ENCODE results near the gene ATP13A1. TPM values are rescaled to one million over a fixed set of nuclear protein-coding genes. Genes with fewer than 3 reads are reported as not detected.
"Not testable (repeated sequence)": the region's sequence is repeated elsewhere in the genome, so short reads cannot be mapped to it uniquely, and the experiment has no call there.

ATP13A1 gene
- total RNA-seq, 1 experiment from 2014 or later: 29.9 TPM

DNA sequence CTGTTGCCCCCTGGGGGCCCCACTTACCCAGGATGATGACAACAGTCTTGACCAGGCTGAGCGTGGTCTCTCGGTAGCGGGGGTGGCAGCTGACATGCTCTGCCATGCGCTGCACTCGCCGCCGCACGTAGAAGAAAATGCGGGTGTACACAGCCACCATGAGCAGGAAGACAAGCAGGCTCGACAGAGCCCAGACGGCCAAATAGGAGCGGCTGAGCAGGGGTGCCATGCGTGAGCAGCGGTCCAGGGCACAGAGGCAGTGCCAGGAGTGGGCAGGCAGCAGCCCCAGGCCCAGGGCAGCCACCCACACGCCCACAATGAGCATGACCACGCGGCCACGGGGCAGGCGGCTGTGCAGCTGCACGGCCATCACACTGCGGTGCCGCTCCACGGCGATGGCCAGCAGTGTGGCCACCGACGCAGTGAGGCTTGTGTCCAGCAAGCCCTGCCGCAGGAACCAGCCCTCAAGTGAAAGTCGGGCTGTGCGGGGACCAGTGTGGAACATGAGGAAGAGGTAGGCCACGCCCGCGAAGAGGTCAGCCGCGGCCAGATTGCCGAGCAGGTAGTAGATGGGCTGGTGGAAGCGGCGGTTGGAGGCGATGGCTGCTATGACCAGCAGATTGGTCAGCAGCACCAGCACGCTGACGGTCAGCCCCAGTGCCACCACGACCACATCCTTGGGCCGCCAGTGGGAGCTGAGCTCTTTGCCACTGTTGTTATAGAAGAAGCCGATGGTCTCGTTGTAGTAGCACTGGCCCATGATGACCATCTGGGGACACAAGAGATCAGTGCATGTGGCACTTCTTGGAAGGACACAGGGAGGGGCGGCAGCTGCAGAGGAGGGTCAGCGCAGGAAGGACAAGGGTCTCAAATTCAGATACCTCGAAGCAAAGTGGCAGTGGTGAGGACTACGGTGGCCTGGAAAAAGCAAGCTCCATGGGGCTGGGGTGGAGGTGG lies 36.7 kb downstream of the ATP13A1 start:
- DNase-seq (ENCODE audit: extremely low read depth, low read depth): no peak

DNA sequence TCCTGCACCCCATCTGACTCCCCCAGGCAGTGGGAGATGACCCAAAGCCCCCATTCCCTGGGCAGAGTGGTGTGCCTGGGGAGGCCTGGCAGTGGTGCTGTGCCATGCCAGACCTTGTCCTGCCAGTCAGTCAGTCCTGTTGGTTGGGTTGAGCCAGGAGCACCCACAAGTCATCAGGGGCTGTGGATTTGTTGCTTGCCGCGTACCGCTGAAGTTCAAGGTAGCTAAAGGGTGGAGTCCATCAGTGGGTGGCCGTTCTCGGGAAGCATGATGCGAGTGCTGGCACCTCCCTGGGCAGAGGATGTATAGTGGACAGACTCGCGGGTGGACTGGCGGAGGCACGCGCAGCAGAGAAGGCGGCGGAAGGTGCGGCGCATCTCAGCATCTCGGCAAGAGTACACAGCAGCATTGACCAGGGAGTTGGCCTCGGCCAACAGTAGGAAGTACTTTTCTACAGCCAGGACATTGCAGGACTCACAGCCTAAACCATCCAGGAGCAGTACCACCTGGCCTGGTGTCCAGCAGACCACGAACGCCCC lies 39.4 kb downstream of the ATP13A1 start:
- no peak for DNase-seq (ENCODE audit: extremely low read depth, low read depth)

DNA sequence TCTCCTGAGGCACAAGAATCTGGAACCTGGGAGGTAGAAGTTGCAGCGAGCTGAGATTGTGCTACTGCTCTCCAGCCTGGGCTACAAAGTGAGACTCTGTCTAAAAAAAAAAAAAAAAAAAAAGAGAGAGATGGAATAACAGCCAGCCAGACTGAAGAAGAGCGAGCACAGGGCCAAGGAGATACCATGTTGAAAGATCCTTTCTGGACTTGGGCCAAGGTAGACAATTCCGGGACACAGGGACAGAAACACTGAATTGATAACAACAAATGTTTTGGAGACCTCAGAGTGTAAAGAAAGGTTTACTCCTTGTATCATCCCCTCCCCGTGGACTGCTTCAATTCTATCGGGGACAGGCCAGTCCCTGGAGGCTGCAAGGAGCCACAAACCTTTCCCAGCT lies 40.1 kb downstream of the ATP13A1 start:
- DNase-seq (ENCODE audit: extremely low read depth, low read depth): no peak

DNA sequence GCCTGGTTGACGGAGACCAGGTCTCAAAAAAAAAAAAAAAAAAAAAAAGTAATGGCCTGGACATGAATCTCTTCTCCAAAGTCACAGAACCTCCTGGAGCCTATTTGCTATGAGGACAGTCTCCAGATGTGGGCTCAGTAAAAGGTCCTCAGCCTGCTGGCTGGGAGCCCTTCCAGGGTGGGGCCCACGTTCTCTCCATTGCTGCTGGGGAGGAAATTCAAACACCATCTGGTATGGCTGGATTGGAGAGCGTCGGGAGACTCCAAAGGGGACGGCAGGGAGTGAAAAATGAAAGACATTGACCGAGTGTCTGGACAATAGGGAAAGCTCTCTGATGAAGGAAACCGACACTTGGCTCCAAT lies 43.6 kb downstream of the ATP13A1 start:
- DNase-seq (ENCODE audit: extremely low read depth, low read depth): no peak

DNA sequence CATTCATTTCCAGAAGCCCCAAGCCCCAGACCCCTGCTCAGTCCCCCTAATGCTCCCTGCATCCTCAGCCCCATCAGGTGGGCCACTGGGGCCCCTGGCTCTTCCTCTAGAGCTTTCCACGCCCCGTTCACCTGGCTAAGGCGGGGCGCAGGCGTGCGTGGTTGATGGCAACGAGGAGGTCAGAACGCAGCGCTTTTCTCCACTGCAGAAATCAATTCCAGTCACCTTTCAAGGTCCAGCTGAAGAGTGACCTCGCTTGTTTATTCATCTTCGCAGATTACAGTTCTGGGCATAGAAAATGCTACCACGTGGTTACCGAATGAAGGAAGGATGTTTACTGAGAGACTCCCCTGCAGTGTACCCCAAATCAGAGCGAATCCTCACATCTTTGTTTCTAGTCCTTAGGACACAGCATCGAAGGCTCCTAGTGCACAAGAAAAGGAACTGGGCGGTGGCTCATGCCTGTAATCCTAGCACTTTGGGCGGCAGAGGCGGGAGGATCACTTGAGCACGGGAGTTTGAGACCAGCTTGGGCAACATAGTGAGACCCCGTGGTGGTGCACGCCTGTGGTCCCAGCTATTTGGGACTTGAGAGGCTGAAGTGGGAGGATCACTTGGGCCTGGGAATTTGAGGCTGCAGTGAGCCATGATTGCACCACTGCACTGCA lies 44.2 kb downstream of the ATP13A1 start:
- DNase-seq (ENCODE audit: extremely low read depth, low read depth): no peak

DNA sequence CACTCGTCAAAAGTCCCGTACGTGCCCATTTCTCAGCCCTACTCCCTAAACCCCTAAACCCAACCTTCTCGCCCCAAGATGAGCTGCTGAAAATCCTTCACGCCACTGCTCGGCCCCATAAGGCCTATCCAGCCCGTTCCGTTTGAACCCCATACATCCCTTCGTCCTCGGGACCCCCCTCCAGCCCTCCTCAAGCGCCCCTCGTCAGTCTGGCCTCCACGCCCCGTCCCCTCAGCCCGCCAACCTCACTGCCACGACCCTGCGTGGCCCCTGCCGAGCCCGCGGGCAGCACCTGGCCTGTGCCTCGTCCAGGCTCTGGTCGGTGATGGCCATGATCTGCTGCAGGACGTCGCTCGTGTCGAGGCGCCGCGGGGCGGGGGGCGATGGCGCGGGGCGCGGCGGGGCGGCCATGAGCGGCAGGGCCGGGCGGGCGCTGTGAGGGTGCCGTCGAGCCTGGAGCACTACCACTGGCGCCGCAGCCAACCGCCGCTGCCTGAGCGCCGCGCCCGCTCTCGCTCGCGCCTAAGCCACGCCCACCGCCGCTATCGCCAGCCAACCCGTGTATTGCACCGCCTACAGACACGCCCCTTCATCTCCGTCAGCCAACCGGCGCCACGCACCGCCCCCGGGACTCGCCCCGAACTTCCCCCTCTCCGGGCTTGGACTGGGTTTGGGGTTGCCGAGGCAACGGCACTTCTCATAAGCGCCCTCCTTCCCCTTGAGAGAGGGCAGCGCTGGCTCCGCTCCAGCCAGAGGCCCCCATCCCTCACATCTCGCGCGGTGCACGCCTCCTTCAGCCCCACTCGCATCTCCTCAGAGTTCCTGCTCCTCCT lies 45.0 kb downstream of the ATP13A1 start, which contains the start of gene PBX4:
PBX4 (minus strand) TSS at position 469 of the 833 bp plus-strand sequence; CDS start at position 411, 58 bp downstream.
- DNase-seq (ENCODE audit: extremely low read depth, low read depth): peak; percentile 85

DNA sequence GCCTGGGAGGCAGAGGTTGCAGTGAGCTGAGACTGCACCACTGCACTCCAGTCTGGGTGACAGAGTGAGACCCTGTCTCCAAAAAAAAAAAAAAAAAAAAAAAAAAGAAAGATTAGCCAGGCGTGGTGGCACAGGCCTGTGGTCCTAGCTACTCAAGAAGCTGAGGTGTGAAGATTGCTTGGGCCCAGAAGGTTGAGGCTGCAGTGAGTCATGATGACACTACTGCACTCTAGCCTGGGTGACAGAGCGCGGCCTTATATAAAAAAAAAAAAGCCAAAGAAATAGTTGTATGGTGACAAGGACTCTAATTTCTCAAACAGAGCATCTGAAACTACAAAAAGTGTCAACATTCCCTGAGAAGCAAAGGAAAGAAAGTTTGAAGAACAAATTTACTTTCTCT lies 48.4 kb downstream of the ATP13A1 start:
- no peak for DNase-seq (ENCODE audit: extremely low read depth, low read depth)

DNA sequence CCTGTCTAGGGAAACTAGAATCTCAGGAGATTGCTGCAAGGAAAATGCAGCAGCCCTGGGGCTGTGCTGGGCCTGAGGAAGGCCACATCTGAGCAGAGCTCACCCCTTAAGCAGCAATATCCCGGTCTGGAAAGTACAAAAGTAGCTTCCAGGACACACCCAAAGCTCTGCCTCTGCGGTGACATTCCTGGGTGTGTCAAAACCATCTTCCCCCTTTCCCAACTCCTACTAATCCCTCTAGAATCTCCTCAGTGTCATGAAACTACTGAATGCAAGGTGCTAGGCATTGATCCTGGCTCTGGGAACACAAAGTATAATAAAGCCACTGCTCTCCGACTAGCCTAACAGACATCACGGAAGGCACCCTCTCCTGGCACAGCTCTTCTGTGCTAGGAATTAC lies 50.0 kb downstream of the ATP13A1 start:
- no peak for DNase-seq (ENCODE audit: extremely low read depth, low read depth)

DNA sequence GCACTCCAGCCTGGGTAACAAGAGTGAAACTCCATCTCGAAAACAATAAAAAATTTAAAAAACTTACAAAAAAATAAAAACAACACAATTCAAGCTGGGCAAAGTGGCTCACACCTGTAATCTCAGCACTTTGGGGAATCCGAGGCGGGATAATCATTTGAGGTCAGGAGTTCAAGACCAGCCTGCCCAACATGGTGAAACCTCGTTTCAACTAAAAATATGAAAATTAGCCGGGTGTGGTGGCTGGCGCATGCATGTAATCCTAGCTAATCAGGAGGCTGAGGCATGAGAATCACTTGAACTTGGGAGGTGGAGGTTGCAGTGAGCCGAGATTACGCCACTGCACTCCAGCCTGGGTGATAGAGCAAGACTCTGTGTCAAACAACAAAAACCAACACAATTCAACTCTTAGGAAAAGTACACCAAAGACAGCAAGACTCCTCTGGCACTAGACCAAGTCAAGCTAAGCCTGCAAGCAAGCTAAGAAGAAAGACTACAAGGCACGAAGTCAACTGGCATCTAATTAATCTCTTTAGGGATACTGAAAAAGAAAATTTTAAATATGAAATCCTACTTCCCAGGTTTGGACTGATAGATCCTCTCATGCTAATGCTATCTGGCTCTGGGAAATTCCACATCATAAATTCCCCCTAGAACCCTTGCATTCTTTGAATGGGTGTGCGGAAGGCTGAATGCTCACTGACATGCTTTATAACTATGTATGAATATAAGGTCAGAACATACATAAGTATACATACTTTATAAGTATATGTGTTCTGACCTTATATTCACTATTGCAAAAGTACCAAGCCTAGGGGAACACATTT lies 52.9 kb downstream of the ATP13A1 start:
- no peak for DNase-seq (ENCODE audit: extremely low read depth, low read depth)

DNA sequence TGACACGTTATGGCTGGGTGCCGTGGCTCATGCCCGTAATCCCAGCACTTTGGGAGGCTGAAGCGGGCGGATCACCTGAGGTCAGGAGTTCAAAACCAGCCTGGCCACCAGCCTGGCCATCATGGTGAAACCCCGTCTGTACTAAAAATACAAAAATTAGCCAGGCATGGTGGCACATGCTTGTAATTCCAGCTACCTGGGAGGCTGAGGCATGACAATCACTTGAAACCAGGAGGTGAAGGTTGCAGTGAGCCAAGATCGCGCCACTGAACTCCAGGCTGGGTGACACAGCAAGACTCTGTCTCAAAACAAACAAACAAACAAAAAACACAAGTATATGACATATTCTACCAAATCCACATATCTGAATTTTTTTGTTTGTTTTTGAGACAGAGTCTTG lies 56.8 kb downstream of the ATP13A1 start:
- not testable (repeated sequence) for DNase-seq (ENCODE audit: extremely low read depth, low read depth)

DNA sequence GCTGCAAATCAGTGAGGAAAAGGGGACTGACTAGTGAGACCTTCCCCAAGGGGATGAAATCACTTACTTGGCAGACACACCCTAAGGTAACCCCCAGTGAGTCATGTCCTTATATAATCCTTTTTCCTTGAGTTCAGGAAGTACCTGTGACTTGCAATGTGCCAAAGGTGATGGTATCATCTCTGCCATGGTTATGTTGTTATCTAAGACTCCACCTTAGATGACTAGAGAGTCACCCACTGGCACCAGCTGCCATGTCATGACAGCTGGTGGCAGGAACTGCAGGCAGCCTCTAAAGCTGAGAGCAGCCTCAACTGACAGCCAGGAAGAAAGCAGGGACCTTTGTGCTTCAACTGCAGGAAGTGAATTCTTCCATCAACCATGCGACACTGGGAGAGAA lies 57.5 kb downstream of the ATP13A1 start:
- no peak for DNase-seq (ENCODE audit: extremely low read depth, low read depth)

DNA sequence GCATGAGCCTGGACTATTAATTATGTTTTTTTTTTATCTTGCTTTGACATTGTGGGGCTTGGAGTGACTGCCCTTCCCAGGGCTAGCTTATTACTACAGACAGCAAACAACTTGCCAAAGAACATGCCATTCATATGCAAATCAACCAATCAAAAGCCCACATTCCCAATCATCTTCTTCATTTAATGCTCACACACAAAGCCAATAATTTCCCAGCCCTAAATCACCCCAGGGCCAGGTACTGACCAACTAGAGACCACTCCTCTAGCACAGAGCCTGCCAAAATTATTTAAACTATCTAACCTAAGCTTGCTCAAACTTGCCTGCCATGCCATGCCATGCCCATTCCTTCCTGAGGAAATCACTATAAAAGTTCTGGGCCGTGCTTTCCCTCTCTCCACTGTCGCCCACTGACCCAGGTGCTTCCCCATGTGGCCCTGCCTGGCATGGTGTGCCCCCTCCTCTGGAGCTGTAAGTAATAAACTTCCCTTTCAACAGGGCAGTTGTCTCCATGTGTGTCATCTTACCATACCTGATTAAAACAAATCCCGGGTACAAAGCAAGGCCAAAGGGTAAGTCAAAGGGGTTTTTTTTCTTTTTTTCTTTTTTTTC lies 60.7 kb downstream of the ATP13A1 start:
- DNase-seq (ENCODE audit: extremely low read depth, low read depth): no peak

DNA sequence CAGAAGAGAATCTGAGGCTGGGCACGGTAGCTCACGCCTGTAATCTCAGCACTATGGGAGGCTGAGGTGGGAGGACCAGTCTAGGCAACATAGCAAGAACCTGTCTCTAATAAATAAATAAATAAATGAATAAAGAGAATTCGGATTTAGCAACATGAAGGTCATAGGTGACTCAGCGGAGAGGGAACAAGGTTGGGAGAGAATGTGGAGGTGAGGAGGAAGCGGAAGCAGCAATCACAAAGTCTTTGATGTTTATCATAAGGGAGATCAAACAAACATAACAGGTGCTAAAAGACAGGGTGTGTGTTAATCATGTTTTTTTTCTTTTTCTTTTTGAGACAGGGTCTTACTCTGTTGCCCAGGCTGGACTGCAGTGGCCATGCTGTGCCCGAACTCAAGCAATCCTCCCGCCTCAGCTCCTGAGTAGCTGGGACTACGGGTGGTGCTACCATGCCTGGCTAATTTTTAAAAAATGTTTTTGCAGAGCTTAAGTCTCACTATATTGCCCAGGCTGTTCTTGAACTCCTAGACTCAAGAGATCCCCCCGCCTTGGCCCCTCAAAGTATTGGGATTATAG lies 61.3 kb downstream of the ATP13A1 start:
- no peak for DNase-seq (ENCODE audit: extremely low read depth, low read depth)

DNA sequence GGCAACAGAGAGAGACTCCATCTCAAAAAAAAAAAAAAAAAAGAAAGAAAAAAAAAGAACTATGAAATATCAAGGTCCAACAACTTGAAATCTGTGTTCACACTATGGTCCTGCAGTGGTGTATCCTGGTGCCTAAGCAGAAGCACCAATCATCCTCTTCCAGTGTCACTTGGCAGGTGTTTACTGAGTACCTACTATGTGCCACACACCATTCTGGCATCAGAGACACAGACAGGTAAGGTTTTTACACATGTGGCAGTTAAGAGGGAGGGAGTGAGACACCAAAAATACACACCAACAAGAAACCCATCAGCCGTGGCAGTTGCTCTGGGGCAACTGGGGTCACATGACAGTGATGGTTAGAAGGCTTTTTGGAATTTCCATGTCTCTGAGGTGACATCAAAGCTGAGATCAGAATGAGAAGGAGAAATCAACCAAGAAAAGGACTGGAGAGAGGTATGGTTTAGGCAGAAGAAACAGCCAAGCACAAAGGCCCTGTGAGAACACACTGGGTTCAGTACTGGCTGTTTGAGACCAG lies 62.6 kb downstream of the ATP13A1 start:
- no peak for DNase-seq (ENCODE audit: extremely low read depth, low read depth)

DNA sequence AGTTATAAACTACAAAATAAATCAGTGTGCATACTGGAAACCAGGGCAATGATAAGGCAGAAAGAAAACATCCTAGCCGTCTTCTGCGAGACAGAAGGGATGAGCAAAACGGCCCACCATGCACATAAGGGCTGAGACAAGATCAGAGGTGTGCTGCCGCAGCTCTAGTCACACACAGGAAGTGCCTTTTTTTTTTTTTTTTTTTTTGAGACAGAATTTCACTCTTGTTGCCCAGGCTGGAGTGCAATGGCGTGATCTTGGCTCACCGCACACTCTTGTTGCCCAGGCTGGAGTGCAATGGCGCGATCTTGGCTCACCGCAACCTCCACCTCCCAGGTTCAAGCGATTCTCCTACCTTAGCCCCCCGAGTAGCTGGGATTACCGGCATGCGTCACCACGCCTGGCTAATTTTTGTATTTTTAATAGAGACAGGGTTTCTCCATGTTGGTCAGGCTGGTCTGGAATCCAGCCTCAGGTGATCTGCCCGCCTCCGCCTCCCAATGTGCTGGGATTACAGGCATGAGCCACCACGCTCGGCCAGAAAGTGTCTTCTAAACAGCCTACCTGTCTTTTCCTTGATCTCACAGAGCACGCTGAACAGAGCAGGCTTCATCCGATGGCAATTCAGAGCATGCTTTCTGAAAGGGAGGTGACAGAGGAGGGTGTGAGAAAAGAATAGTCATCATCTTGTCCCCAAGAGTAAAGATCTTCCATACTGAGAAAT lies 64.6 kb downstream of the ATP13A1 start:
- DNase-seq (ENCODE audit: extremely low read depth, low read depth): not testable (repeated sequence)

DNA sequence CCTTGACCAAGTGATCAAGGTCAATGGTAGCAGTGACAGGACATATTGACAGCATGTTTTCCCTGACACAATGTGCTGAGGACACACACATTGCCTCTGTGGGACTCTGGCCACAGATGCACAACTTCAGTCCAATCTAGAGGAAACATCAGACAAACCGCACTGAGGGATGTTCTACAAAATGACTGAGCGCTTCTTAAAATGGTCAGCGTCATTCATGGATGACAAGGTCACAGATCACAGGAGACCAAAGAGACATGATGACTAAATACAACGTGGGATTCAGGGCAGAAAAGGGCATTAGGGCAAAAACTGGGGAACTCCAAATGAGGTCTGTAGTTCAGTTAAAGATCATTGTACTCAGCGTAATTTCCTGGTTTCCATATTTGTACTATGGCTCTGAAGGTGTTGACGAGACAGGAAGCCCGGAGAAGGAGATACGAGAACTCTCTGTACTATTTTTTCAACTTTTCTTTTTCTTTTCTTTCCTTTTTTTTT lies 65.6 kb downstream of the ATP13A1 start:
- no peak for DNase-seq (ENCODE audit: extremely low read depth, low read depth)
